HG02870 (cell line): ENCODE data around the gene CCDC50.

ENCODE experiments used
- ATAC-seq: cut with Tn5 transposase; IDR thresholded peaks from one replicate; pipeline ENCODE4 v1.9.1; 2021; ENCODE audit warnings: mild to moderate bottlenecking, moderate library complexity; ENCODE audit not compliant: unreplicated experiment

The CCDC50 gene

GRCh38 chr3:191345334-191345733 lies 16.1 kb downstream of the CCDC50 start:
- no peak for ATAC-seq

GRCh38 chr3:191347228-191347627 lies 18.0 kb downstream of the CCDC50 start:
- no peak for ATAC-seq

- ATAC-seq = peak; percentile 42
Measured at GRCh38 chr3:191348098-191348497, 18.9 kb downstream of the CCDC50 start.

GRCh38 chr3:191350396-191351090 lies 21.3 kb downstream of the CCDC50 start:
- ATAC-seq = no peak

- ATAC-seq = no peak
Measured at GRCh38 chr3:191352014-191352413, 22.8 kb downstream of the CCDC50 start.

GRCh38 chr3:191353022-191353777 lies 24.0 kb downstream of the CCDC50 start:
- ATAC-seq = no peak

- peak; percentile 79 for ATAC-seq
Measured at GRCh38 chr3:191355406-191355805, 26.2 kb downstream of the CCDC50 start.

- ATAC-seq = no peak
Measured at GRCh38 chr3:191356631-191357439, 27.6 kb downstream of the CCDC50 start.

GRCh38 chr3:191357909-191358308 lies 28.7 kb downstream of the CCDC50 start:
- ATAC-seq = no peak

GRCh38 chr3:191358929-191359328 lies 29.7 kb downstream of the CCDC50 start:
- peak; percentile 38 for ATAC-seq

GRCh38 chr3:191360620-191361019 lies 31.4 kb downstream of the CCDC50 start:
- no peak for ATAC-seq

- no peak for ATAC-seq
Measured at GRCh38 chr3:191361456-191361855, 32.3 kb downstream of the CCDC50 start.

GRCh38 chr3:191362037-191362436 lies 32.8 kb downstream of the CCDC50 start:
- no peak for ATAC-seq

- no peak for ATAC-seq
Measured at GRCh38 chr3:191362524-191363090, 33.4 kb downstream of the CCDC50 start.

- ATAC-seq = no peak
Measured at GRCh38 chr3:191363221-191363620, 34.0 kb downstream of the CCDC50 start.

GRCh38 chr3:191366675-191367074 lies 37.5 kb downstream of the CCDC50 start:
- no peak for ATAC-seq

GRCh38 chr3:191368755-191369615 lies 39.8 kb downstream of the CCDC50 start:
- ATAC-seq = no peak

- ATAC-seq = no peak
Measured at GRCh38 chr3:191369616-191370010, 40.4 kb downstream of the CCDC50 start.

- ATAC-seq = no peak
Measured at GRCh38 chr3:191372122-191372521, 42.9 kb downstream of the CCDC50 start.

GRCh38 chr3:191373327-191373726 lies 44.1 kb downstream of the CCDC50 start:
- ATAC-seq = no peak
